ENCODE measurements around the gene SOD2. TPM values are rescaled to one million over a fixed set of nuclear protein-coding genes. Genes with fewer than 3 reads are reported as not detected.

The SOD2 gene
- total and polyA plus RNA-seq, 9 of the 15 experiments (the other 6 are each of a cell fraction or from before 2014, with no cell fraction given): 39.8 to 140 (median 95.8) TPM

DNA sequence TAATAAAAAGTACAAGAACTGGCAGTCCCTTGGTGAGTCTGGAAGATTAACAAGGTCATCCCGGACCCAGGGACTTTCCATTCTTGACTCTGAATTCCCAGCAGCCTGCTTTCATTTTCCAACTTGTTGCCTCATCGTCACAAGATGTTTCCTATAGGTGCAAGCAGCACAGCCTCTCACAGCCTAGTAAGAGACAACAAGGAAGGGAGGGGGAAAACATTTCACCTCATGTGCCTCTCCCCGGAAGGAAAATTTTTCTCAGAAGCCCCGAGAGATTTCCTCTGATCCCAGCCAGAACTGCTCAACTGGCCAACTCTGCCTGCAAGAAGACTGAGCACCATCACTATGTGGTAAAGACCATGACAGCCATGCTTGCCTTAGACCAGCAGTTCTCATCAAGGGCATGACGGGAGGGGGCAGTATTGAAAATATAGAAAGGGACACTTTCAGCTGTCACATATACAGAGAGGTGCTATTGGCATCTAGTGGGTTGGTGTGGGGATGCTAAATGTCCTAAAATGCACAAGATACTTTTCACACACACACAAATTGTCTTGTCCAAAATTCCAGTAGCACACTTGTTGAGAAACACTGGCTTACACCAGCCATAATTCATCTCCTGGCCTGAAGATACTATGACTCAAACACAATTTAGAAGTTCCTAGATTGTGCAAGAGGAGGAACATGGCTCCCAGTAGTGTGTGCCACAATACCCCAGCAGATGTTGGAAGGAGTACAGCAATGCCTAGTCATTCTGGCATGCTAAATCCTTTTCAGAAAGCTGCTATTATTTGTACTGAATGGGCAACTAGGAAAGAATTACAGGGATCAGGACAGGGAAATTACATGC is 23.4 kb upstream of the SOD2 start (continued):
- TF ChIP-seq, protein P1, sequence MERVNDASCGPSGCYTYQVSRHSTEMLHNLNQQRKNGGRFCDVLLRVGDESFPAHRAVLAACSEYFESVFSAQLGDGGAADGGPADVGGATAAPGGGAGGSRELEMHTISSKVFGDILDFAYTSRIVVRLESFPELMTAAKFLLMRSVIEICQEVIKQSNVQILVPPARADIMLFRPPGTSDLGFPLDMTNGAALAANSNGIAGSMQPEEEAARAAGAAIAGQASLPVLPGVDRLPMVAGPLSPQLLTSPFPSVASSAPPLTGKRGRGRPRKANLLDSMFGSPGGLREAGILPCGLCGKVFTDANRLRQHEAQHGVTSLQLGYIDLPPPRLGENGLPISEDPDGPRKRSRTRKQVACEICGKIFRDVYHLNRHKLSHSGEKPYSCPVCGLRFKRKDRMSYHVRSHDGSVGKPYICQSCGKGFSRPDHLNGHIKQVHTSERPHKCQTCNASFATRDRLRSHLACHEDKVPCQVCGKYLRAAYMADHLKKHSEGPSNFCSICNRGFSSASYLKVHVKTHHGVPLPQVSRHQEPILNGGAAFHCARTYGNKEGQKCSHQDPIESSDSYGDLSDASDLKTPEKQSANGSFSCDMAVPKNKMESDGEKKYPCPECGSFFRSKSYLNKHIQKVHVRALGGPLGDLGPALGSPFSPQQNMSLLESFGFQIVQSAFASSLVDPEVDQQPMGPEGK (CRISPR knock-in tag; IDR thresholded peaks at IDR 0.05; ENCODE audit: borderline replicate concordance): no peak
- TF ChIP-seq STAT5A (IDR thresholded peaks at IDR 0.05; ENCODE audit: borderline replicate concordance, low read length) (no peak), ZNF239 (CRISPR knock-in tag; IDR thresholded peaks at IDR 0.05) (no peak), L3MBTL2 (IDR thresholded peaks at IDR 0.05) (0 out of 2 replicates have a peak, but pooled peaks have one; percentile 17), FOSL1 (tag; conservative IDR thresholded peaks at IDR 0.05) (peak; percentile 70), PHB (CRISPR knock-in tag; IDR thresholded peaks at IDR 0.05) (no peak), TCF3 (CRISPR knock-in tag; IDR thresholded peaks at IDR 0.05) (no peak), NR4A1 (CRISPR knock-in tag; IDR thresholded peaks at IDR 0.05) (no peak), NR4A1 (tag; IDR thresholded peaks at IDR 0.05) (no peak; the same call in 1 of the 2 replicates), RBBP5 (IDR thresholded peaks at IDR 0.05; ENCODE audit: borderline replicate concordance, insufficient read depth, low read length, poor library complexity, severe bottlenecking) (no peak), ZNF766 (CRISPR knock-in tag; conservative IDR thresholded peaks at IDR 0.05) (no peak), CEBPG (CRISPR knock-in tag; IDR thresholded peaks at IDR 0.05) (peak; percentile 39; the same call in 1 of the 2 replicates), CEBPG (tag; conservative IDR thresholded peaks at IDR 0.05 in 1 of 2, IDR thresholded peaks at IDR 0.05 in 1 of 2) (peak; percentile 95 to 96)
- TF ChIP-seq, protein P2, sequence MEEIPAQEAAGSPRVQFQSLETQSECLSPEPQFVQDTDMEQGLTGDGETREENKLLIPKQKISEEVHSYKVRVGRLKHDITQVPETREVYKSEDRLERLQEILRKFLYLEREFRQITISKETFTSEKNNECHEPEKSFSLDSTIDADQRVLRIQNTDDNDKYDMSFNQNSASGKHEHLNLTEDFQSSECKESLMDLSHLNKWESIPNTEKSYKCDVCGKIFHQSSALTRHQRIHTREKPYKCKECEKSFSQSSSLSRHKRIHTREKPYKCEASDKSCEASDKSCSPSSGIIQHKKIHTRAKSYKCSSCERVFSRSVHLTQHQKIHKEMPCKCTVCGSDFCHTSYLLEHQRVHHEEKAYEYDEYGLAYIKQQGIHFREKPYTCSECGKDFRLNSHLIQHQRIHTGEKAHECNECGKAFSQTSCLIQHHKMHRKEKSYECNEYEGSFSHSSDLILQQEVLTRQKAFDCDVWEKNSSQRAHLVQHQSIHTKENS (CRISPR knock-in tag; IDR thresholded peaks at IDR 0.05): no peak
- TF ChIP-seq, protein P3, sequence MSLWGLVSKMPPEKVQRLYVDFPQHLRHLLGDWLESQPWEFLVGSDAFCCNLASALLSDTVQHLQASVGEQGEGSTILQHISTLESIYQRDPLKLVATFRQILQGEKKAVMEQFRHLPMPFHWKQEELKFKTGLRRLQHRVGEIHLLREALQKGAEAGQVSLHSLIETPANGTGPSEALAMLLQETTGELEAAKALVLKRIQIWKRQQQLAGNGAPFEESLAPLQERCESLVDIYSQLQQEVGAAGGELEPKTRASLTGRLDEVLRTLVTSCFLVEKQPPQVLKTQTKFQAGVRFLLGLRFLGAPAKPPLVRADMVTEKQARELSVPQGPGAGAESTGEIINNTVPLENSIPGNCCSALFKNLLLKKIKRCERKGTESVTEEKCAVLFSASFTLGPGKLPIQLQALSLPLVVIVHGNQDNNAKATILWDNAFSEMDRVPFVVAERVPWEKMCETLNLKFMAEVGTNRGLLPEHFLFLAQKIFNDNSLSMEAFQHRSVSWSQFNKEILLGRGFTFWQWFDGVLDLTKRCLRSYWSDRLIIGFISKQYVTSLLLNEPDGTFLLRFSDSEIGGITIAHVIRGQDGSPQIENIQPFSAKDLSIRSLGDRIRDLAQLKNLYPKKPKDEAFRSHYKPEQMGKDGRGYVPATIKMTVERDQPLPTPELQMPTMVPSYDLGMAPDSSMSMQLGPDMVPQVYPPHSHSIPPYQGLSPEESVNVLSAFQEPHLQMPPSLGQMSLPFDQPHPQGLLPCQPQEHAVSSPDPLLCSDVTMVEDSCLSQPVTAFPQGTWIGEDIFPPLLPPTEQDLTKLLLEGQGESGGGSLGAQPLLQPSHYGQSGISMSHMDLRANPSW (CRISPR knock-in tag; IDR thresholded peaks at IDR 0.05): no peak
- TF ChIP-seq, protein P4, sequence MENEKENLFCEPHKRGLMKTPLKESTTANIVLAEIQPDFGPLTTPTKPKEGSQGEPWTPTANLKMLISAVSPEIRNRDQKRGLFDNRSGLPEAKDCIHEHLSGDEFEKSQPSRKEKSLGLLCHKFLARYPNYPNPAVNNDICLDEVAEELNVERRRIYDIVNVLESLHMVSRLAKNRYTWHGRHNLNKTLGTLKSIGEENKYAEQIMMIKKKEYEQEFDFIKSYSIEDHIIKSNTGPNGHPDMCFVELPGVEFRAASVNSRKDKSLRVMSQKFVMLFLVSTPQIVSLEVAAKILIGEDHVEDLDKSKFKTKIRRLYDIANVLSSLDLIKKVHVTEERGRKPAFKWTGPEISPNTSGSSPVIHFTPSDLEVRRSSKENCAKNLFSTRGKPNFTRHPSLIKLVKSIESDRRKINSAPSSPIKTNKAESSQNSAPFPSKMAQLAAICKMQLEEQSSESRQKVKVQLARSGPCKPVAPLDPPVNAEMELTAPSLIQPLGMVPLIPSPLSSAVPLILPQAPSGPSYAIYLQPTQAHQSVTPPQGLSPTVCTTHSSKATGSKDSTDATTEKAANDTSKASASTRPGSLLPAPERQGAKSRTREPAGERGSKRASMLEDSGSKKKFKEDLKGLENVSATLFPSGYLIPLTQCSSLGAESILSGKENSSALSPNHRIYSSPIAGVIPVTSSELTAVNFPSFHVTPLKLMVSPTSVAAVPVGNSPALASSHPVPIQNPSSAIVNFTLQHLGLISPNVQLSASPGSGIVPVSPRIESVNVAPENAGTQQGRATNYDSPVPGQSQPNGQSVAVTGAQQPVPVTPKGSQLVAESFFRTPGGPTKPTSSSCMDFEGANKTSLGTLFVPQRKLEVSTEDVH (IDR thresholded peaks at IDR 0.05; ENCODE audit: low read depth, partially characterized antibody): no peak
- TF ChIP-seq, protein P5, sequence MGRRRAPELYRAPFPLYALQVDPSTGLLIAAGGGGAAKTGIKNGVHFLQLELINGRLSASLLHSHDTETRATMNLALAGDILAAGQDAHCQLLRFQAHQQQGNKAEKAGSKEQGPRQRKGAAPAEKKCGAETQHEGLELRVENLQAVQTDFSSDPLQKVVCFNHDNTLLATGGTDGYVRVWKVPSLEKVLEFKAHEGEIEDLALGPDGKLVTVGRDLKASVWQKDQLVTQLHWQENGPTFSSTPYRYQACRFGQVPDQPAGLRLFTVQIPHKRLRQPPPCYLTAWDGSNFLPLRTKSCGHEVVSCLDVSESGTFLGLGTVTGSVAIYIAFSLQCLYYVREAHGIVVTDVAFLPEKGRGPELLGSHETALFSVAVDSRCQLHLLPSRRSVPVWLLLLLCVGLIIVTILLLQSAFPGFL (CRISPR knock-in tag; IDR thresholded peaks at IDR 0.05): no peak
